Skin of body (tissue), 2 donors: ENCODE data around the gene TMEM203. TPM values are rescaled to one million over a fixed set of nuclear protein-coding genes. Genes with fewer than 3 reads are reported as not detected.

Experiments used
- DNase-seq: peaks from one replicate; lab custom pipeline; 2025; lab: John Stamatoyannopoulos, UW
- total RNA-seq: library from RNA; depleted of rRNA; stranded (reverse); fragments of >200 nt; gene quantifications from one replicate; pipeline ENCODE4 v1.2.3, GENCODE V29; 2014

The TMEM203 gene
- total RNA-seq, 1 donor from 2014 or later, result 19.5 TPM

- DNase-seq, result no peak
Measured at GRCh38 chr9:137230705-137231371, 25.4 kb upstream of the TMEM203 start, which contains the start of gene SLC34A3. TSS of gene SLC34A3 (plus strand) at chr9:137230901. CDS start at chr9:137231703, 802 bp downstream.

- no peak for DNase-seq
Measured at GRCh38 chr9:137229903-137230704, 24.7 kb upstream of the TMEM203 start.

DNA sequence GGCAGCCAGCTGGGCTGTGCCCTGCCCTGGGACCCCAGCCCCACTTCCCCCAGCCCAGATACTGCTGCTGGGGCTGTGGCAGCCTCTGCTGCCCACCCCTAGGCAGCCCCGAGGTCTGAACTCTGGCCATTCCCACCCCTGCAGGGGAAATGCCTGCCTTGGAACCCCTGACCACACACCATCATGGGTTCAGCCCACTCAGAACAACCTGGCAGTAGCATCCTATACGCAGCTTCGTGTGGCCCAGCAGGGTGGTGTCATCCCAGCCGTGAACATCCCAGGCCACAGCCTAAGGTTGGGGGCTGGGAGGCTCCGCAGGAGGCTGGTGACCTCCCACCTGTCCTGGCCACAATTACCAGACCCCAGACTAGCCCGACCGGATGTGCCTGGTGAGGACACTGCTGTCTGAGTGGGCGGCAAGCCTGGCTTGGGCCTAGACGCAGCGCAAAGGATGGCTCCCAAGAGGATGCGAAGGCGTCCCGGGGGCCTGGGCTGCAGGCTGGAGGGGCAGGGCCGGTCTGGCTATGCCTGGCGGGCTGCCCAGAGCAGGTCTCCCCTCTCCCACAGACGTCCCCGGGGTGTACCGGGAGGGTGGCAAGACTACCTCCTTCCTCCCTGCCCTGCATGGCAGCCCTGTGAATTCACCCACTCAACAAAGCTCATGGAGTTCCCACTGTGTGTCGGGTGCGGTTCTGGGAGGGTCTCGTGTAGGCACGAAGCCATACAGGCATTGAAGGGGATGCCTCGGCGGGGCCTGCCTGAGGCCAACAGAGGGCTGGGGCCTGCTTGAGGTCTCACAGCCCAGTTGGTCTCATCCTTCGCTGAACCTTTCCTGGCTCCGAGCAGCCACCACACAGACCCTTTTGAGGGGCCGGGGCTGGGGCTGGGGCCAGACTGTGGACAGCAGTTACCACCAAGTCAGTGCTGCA lies 23.8 kb upstream of the TMEM203 start:
- DNase-seq, result no peak

DNA sequence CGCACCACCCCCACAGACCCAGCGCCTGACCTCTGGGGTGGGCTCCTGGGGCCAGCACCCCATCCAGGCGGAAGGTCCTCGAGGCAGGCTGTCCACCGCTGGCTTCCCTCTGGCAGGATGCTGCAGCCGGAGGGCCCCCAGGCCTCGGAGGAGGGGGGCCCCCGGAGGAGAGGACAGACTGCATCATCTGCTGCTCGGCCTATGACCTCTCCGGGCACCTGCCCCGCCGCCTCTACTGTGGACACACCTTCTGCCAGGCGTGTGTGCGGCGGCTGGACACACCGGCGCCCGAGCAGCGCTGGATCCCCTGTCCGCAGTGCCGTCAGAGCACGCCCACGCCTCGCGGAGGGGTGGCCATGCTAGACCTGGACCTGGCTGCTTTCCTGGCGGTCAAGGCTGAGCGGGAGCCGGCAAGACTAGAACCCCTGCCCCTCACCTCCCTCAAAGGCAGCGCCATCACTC lies 23.1 kb upstream of the TMEM203 start:
- DNase-seq, result no peak

DNA sequence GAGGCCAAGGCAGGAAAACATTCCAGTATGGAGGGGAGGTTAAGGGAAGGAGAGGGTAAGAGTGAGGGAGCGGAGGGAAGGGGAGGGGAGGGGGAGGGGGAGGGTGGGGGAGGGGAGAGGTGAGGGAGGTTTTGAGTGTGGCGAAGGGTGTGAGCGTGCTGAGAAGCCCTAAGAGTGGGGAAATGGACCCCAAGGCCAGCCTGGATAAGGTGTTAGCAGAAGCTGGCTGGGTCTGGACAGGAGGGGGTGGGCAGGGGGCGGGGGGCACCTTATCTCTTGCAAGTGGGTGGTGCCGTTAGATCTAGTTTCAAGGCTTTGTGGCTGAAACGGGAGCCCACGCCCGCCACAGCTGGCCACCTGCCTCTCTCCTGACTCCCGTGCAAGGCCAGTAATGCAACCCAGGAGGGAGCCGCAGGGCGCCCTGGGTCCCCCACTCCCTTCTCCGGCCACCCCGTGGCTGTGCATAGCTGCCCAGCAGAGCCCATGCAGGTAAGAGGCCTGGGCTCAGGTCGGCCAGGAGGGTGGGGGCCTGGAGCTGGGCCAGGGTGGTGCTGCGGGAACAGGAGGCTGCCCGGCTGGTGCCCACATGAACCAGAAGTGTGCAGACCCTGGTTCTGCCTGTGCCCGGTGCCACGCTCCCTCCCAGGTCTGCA lies 22.5 kb upstream of the TMEM203 start:
- DNase-seq, result no peak

DNA sequence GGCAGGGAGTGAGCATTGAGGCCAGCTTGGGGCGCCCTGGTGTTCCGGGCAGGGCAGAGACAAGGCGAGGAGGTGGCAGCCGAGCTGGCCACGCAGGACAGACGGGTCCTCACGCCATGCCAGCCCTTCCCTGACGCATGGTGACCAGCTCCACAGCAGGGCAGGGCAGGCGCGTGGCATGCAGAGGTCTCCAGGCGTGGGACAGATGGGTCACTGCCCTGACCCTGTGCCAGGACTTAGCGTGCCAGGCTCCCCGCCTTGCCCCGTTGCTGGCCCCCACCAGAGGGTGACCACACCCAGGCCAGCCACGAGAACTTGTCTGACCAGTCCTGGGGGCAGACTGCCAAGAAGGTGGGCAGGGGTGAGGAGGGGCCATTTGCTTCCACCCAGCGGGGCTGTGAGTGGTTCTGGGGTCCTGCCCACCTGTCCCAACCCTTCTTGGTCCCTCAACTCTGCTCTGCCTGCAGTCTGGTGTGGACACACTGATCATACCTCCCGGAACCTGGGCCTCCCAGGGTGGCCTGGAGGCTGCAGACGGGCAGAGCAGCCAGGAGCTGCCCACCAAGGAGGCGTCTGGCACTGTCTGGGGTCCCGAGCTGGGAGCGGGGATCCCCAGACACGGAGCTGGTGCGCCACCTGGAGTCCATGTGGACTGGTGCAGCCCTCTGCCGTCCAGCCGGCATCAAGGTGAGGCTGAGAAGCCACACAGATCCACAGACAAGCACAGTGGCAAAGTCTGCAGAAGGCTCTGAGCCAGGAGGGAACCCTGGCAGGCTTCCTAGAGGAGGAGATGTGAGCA lies 21.8 kb upstream of the TMEM203 start, which contains the start of gene RNF224:
Gene RNF224 (plus strand): TSS at position 449 of the 799 bp plus-strand sequence. CDS start 834 bp downstream, outside the sequence.
- peak; percentile 47 for DNase-seq

DNA sequence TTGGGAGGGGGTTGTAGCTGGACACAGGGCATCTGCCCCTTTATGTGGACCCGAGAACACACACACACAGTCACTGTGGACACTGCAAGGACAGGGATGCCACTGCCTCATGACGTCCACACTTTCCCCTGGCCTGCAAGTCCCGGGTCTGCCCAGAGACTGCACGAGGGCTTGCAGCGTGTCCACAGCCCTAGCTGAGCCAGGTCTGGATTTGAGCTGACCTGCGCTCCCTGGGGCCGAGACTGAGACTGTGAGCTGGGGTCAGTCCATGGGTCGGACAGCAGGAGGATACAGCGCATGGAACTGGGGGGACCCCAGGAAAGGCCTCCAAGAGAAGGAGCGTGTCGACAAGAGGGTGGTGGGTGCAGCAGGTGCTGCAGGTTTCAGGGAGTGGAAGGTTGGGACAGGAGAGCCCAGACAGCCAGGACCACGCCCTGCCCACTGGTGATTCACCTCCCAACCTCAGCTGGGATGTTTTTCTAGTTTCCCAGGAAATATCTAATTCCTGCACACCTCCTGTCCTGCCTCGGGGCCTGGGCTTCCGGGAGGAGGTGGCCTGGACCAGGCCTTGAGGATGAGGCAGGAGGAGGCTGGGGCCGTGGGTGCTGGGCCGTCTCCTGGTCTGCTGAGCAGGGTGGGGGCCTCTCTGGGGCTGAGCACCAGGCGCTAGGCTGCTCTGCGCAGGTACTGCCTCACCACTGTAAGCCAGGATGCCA lies 21.0 kb upstream of the TMEM203 start:
- no peak for DNase-seq

- no peak for DNase-seq
Measured at GRCh38 chr9:137225699-137226331, 20.4 kb upstream of the TMEM203 start.

- DNase-seq, result no peak
Measured at GRCh38 chr9:137224830-137225694, 19.6 kb upstream of the TMEM203 start, which contains the start of gene CYSRT1. TSS of gene CYSRT1 (plus strand) at chr9:137225174. CDS start at chr9:137225622, 448 bp downstream.

- peak; percentile 96 for DNase-seq
Measured at GRCh38 chr9:137223078-137223970, 17.9 kb upstream of the TMEM203 start.

DNA sequence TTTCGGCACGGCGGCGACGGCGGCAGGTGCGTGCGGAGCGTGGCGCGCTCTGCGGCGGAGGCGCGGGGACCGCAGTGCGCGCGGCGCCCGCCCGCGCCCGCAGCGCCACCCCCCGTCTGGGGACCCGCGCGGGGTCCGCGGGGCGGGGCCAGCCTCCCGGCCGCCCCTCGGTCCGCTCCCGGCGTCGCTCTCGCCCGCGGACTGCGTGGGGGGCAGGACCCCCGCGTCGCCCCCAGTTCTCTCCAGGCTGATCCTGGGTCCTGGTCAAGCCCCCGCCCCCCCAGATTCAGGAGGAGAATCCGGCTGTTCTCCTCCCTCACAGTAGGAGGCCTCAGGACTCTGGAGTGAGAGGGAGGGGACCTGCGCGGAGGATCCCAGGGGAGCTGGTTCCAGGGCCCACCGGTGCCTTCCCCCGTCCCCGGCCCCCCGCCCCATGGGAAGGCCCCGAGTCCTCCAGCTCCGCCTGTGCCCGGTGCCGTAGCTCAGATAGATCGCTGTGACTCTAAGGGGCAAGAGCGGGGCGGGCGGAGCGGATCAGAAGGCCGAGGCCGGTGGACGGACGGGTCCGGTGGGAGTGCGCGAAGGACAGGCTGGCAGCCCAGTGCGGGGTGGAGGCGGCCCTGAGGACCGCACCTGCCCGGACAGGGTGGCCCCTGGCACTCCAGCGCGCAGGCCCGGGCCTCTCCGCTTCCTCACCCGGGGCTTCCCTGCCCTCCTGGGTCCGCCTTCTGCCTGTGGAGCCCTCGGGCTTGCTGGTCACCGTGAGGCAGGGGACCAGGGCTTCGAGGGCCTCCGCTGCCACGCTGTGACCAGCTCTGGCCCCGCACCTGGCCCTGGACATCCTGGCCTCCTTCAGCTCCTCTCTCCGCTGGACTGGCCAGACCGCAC lies 17.0 kb upstream of the TMEM203 start, which contains the start of gene RNF208:
Gene RNF208 (minus strand): TSS at position 51 of the 888 bp plus-strand sequence. CDS start 1,028 bp downstream, outside the sequence.
- no peak for DNase-seq

DNA sequence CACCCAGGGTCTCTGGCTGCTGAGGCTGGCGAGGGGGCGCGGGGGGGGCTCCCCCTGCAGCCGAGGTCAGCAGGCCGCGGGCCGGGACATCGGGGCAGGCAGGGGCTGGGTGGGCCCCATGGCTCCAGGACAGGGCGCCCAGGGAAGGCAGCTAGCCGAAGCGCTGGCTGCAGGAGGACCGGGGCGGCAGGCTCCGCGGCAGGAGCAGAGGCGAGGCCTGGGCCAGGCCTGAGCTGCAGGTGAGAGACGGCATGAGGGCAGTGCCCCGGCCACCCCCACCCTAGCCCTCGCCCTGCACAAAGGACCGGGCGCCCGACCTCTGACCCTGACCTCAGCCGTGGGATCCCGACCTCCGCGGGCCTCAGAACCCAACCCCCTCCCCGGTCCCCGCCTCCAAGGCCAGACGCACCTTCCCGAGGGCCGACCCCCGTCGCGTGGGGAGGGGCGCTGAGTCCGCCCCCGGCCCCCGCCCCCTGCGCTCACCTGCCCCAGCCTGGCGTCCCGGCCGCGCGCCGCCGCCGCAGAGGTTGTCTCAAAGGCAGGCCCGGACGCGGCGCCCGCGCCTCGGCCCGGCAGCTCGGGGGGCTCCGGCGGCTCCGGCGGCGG lies 16.2 kb upstream of the TMEM203 start:
- DNase-seq, result no peak

GRCh38 chr9:137221095-137221505 lies 15.7 kb upstream of the TMEM203 start:
- DNase-seq, result no peak

DNA sequence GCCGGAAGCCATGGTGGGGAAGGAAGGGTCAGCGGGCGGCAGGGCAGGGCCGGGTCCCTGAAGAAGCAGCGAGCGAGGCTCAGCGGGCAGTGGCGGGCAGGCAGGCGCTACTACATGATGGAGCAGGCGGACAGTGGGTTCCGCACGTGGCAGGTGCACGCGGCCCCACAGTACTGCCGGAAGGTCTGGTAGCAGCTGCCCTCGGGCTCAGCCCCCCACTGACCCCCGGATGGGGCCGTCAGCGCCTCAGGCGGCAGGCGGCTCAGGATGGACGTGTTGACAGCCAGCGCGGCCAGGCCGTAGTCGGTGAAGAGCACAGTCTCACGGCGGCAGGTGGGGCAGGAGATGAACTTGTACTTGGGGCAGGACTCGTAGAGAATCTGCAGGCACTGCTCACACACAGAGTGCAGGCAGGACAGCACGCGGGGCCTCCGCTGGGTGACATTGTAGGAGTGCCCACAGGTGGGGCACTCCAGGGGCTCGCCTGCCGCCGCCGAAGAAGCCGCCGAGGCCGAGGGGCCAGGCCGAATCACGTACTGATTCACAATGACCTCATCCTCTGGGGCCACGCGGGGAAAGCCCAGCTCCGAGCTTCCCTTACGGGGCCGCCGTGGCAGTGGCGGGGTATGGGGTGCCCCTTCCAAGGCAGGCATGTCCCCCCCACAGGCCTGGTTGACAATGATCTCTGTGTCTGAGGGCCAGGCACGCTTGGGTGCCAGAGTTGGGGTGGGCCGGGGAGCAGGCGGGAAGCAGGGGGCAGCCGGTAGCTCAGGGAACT lies 15.1 kb upstream of the TMEM203 start:
- DNase-seq, result no peak
